Limb (tissue), 2 donors: ENCODE measurements around the gene SPRED1.
"Not testable (repeated sequence)": the region's sequence is repeated elsewhere in the genome, so short reads cannot be mapped to it uniquely, and the experiment has no call there.

Experiments
- DNase-seq, 2 donors: peaks; one replicate each; pipeline ENCODE4 v3.0.0-alpha.2; 2016; ENCODE audit errors: extremely low spot score in 2 of 2

Gene SPRED1

GRCh38 chr15:38231436-38231835 is 21.2 kb upstream of the SPRED1 start:
- no peak for DNase-seq

DNA sequence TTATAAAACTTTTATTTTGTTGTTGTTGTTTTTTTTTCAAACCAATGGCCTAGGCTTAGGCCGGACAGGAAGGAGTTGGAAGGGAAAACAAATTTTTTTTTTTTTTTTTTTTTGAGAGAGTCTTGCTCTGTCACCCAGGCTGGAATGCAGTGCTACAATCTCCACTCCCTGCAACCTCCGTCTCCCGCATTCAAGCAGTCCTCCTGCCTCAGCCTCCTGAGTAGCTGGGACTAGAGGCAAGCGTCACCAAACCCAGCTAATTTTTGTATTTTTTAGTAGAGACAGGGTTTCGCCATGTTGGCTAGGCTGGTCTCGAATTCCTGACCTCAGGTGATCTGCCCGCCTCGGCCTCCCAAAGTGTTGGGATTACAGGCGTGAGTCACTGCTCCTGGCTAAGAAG is 15.6 kb upstream of the SPRED1 start:
- not testable (repeated sequence) for DNase-seq

DNA sequence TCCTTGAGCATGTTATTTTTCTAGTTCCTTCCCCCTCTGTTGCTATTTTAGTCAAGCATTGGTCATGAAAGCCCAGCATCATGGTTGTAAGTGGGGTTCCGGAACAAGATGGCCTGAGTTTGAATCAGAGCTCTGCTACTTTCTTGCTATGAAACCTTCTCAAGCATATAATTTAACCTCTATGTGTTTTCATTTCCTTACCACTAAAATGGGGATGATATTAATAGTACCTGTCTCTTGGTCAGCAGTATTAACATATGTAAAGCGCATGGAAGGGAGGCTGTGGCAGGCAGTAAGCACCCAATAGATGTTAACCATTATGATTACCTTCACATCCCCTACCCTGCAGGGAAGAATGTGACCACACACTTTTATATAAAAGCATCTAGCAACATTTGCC is 14.3 kb upstream of the SPRED1 start:
- DNase-seq: no peak

- DNase-seq: no peak
Observed at GRCh38 chr15:38242055-38242454, 10.6 kb upstream of the SPRED1 start.

- no peak for DNase-seq
Observed at GRCh38 chr15:38243278-38244055, 9.2 kb upstream of the SPRED1 start.

DNA sequence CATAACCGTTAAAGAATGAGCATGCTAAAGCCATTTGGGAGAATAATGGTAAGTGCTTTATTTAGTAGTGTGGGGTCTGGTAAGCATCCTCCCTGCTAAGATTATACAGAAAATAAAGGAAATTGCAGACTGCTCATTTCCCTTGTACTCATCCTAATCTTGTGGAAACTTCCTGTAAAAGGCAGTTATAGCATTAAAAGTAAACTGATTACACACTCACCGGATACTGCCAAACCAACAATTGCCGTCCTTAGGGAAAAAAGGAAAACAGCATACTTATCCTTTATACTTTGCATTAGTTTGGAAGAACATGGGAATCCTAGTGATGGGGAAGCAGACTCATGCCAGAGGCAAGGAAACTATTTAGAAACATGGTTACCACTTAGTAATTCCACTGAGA is 5.3 kb upstream of the SPRED1 start:
- DNase-seq: no peak

DNA sequence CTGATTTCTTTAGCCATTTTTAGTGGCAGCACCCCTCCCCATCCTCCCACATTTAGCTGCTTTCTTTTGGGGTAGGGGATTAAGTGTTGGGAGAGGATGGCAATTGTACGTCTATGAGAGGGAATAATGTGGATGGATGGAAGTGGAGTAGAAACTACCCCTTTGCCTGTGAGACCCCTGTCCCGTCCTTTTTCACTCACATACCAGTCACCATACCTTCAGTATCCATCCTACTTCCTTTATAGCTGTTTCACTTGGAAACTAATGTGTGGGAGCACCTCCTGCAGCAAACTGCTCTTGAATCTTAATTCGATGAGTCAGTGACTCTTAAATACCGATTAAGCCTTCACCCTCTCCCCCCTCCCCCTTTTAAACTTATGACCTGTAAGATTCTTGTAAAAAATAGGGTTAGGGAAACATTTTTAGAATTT is 730 bp downstream of the SPRED1 start:
- DNase-seq: no peak

DNA sequence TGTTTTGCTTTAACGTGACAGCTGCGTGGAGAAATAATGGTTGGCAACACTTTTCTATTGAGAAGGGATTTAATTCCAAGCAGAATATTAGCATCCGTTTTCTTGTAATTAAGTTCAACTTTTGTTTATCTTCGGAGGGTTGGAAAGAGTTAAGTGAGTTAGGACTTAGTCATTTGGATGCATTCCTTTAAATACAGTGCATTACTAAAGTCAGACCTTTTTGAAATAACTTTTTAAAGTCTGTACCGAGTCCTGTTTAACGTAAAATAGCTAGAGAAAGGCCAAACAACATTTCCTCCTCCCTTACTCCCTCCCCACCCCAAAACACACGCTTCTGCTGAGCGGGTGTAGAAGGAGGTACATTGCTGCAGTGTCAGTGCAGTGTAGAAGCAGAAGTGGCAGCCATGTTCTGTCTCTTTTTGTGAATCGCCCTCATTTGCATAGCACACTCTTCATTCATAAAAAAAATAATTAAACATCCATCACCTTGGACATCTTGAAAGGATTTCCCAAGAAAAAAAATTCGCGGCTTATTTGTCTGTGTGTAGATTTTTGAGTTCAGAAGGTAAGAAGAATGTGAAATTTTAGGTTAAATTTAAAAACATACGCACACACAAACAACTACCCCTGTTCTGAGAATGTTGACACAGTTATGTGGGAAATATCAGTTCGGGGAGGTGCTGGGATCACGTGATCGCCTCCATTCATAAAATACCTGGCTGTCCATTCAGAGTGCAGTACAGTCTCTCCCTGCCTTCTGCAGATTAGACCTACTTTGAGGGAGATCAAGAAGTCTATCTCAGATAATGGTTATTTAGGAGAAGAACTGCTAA is 1.6 kb downstream of the SPRED1 start:
- peak in 1 of 2 donors; percentile 54 for DNase-seq

DNA sequence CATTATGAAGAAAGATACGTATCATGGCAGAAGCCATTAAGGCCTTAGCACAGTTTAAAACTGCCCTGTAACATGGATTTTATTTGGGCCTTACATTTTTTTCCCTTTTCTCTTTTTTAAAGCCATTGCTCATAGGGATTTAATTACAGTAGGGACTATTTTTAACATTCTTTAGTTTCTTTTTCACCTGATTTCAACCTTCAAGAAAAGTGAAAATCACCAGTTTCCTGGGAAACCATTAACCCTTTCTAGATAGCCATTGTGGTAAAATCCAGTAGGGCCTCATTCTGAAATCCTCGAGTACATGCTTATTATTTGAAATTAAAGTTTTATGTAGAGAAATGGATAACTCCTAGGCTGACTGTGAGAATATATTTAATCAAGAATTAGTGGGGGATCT is 3.1 kb downstream of the SPRED1 start:
- no peak for DNase-seq

- no peak for DNase-seq
Observed at GRCh38 chr15:38257676-38258075, 5.0 kb downstream of the SPRED1 start.

GRCh38 chr15:38259134-38259533 is 6.5 kb downstream of the SPRED1 start:
- DNase-seq: no peak

- DNase-seq: no peak
Observed at GRCh38 chr15:38260077-38260476, 7.4 kb downstream of the SPRED1 start.

GRCh38 chr15:38263251-38263650 is 10.6 kb downstream of the SPRED1 start:
- no peak for DNase-seq

DNA sequence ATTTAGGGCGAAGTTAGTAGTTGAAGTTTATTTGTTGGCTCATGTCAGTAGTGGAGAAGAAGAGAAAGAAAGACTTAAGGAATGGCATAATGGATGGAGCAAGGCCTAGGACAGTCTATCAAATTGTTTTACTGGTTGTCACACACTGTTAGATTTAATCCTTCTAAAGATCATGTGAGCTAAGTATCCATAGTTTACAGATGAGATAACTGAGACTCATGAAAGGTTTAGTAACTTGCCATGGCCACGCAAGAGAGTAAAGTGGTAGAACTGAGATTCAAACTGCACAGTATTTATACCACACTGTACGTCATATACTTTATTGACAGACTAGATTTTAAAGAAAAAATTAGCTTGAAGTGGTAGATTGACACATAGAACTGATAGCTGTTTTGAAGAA is 11.4 kb downstream of the SPRED1 start:
- DNase-seq: no peak

DNA sequence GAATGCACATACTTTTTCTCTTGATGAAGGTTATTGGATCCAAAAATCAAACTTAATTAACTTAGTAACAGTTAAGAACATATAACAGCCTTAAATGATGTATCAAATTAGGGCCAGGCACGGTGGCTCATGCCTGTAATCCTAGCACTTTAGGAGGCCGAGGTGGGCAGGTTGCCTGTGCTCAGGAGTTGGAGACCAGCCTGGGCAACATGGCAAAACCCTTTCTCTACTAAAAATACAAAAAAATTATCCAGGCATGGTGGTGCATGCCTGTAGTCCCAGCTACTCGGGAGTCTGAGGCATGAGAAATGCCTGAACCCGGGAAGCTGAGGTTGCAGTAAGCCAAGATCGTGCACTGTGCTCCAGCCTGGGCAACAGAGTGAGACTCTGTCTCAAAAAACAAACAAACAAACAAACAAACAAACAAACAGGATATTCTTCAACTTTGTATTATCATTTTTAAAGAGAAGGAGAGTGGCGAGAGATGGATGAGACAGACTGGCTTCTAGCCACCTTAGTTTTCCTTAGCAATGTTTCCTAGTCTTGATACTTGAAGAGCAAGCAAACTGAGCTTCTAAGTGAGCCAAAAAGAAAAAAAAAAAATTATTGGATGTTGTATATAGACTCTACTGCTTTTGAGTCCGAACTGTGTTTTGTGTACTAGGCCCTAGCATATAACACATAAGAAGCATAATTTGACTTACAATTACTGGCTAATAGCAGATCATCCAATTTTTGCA is 13.8 kb downstream of the SPRED1 start:
- DNase-seq: no peak

- no peak for DNase-seq
Observed at GRCh38 chr15:38267421-38268022, 14.9 kb downstream of the SPRED1 start.

DNA sequence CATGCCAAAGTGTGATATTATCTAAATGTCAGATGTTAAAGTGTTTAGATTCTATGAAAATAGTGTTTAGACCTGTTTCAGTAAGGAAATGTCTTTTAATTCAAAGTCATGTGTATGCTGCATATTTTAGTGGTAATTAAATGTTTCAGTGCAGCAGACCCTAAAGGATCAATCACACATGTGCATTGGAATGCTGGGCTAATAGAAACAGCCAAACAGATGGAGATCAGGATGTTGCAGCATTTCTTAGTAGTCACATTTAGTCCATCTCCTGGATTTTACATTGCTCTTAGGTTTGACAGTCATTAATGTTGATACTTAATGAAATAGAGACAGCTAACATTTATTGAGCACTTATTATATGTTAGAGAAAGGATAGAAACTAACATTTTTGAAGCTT is 18.5 kb downstream of the SPRED1 start:
- no peak for DNase-seq

GRCh38 chr15:38271895-38272294 is 19.3 kb downstream of the SPRED1 start:
- DNase-seq: no peak

DNA sequence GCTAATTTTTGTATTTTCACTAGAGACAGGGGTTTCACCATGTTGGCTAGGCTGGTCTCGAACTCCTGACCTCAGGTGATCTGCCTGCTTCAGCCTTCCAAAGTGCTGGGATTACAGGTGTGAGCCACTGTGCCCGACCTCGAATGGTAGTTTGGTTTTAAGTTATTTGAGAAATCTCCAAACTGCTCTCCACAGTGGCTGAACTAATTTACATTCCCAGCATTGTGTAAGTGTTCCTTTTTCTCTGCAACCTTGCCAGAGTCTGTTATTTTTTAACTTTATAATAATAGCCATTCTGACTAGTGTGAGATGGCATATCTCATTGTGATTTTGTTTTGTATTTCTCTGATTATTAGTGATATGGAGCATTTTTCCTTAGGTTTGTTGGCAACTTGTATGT is 19.8 kb downstream of the SPRED1 start:
- DNase-seq: not testable (repeated sequence)

DNA sequence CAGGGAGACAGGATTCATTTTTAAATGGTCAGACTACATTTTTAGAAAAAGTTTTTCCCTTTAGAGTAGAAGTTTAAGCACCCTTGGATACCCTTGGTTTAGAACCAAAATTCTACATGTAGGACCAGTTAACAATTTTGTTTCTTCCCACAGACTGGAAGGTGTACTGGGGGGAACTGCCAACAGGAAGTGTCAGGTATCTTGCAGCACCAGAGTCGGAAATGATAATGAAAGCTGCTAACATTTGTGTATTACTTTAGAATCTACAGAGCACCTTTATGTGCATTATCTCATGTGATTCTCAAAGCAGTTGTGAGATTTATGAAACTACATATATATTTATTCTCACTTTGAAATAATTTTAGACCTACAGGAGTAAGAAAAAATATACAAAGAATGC is 21.5 kb downstream of the SPRED1 start:
- no peak for DNase-seq

DNA sequence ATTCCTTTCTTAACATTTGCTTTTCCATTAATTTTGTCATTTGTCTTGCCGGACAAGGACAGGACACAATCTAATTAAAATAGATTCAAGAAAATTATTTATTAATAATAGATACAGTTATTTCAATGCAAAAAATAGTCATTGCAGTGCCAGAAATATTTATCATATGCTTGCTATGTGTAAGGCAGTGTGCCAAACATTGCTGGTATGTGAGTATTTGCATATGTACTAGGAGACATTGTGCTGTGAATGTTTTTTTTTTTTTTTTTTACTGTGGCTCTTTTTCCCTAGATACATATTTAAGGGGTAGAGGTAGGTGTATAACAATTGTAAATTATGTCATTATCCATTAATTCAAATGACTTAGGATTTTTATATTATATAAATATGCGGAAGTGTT is 23.3 kb downstream of the SPRED1 start:
- DNase-seq: no peak

DNA sequence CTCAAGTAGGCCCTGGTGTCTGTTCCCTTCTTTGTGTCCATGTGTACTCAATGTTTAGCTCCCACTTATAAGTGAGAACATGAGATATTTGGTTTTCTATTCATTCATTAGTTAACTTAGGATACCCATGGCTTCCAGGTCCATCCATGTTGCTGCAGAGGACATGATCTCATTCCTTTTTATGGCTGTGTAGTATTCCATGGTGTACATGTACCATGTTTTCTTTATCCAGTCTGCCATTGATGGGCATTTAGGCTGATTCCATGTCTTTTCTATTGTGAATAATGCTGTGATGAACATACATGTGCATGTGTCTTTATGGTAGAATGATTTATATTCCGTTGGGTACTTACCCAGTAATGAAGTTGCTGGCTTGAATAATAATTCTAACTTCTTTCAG is 24.6 kb downstream of the SPRED1 start:
- not testable (repeated sequence) for DNase-seq
